ENCODE measurements around the gene SMDT1.
"Not testable (repeated sequence)": the region's sequence is repeated elsewhere in the genome, so short reads cannot be mapped to it uniquely, and the experiment has no call there.

DNA sequence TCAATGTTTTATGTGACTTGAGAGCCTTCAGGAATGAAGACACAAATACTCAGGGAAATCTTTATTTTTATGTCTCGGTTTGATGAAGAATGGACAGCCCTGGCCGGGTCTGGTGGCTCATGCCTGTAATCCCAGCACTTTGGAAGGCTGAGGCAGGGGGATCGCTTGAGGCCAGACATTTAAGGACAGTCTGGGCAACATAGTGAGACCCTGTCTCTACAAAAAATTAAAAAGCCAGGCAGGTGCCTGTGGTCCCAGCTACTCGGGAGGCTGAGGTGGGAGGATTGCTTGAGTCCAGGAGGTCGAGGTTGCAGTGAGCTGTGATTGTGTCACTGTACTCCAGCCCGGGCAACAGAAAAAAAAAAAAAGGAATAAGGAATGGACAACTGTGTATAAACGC is 8.0 kb upstream of the SMDT1 start:
- not testable (repeated sequence) for TF ChIP-seq PHF8 (IDR thresholded peaks at IDR 0.05; ENCODE audit: borderline replicate concordance, low read depth); CHD2 (IDR thresholded peaks at IDR 0.05; ENCODE audit: low read length, partially characterized antibody); HDAC2 (IDR thresholded peaks at IDR 0.05); POLR2A (IDR thresholded peaks at IDR 0.05; ENCODE audit: low read length); RFX5 (IDR thresholded peaks at IDR 0.05); RCOR1 (IDR thresholded peaks at IDR 0.05; ENCODE audit: low read depth, low read length); ZNF302 (CRISPR knock-in tag; IDR thresholded peaks at IDR 0.05); POLR2AphosphoS2 (conservative IDR thresholded peaks at IDR 0.05; ENCODE audit: low read length); ZC3H11A (IDR thresholded peaks at IDR 0.05); RNF2 (IDR thresholded peaks at IDR 0.05; ENCODE audit: borderline replicate concordance, low read depth)
- TF ChIP-seq, protein P1, sequence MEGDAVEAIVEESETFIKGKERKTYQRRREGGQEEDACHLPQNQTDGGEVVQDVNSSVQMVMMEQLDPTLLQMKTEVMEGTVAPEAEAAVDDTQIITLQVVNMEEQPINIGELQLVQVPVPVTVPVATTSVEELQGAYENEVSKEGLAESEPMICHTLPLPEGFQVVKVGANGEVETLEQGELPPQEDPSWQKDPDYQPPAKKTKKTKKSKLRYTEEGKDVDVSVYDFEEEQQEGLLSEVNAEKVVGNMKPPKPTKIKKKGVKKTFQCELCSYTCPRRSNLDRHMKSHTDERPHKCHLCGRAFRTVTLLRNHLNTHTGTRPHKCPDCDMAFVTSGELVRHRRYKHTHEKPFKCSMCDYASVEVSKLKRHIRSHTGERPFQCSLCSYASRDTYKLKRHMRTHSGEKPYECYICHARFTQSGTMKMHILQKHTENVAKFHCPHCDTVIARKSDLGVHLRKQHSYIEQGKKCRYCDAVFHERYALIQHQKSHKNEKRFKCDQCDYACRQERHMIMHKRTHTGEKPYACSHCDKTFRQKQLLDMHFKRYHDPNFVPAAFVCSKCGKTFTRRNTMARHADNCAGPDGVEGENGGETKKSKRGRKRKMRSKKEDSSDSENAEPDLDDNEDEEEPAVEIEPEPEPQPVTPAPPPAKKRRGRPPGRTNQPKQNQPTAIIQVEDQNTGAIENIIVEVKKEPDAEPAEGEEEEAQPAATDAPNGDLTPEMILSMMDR (IDR thresholded peaks at IDR 0.05), result not testable (repeated sequence)
- TF ChIP-seq, protein P2, sequence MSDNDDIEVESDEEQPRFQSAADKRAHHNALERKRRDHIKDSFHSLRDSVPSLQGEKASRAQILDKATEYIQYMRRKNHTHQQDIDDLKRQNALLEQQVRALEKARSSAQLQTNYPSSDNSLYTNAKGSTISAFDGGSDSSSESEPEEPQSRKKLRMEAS (IDR thresholded peaks at IDR 0.05), result not testable (repeated sequence)
- TF ChIP-seq, protein P3, sequence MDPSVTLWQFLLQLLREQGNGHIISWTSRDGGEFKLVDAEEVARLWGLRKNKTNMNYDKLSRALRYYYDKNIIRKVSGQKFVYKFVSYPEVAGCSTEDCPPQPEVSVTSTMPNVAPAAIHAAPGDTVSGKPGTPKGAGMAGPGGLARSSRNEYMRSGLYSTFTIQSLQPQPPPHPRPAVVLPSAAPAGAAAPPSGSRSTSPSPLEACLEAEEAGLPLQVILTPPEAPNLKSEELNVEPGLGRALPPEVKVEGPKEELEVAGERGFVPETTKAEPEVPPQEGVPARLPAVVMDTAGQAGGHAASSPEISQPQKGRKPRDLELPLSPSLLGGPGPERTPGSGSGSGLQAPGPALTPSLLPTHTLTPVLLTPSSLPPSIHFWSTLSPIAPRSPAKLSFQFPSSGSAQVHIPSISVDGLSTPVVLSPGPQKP (IDR thresholded peaks at IDR 0.05; ENCODE audit: low read depth, low read length), result not testable (repeated sequence)
- TF ChIP-seq, protein P4, sequence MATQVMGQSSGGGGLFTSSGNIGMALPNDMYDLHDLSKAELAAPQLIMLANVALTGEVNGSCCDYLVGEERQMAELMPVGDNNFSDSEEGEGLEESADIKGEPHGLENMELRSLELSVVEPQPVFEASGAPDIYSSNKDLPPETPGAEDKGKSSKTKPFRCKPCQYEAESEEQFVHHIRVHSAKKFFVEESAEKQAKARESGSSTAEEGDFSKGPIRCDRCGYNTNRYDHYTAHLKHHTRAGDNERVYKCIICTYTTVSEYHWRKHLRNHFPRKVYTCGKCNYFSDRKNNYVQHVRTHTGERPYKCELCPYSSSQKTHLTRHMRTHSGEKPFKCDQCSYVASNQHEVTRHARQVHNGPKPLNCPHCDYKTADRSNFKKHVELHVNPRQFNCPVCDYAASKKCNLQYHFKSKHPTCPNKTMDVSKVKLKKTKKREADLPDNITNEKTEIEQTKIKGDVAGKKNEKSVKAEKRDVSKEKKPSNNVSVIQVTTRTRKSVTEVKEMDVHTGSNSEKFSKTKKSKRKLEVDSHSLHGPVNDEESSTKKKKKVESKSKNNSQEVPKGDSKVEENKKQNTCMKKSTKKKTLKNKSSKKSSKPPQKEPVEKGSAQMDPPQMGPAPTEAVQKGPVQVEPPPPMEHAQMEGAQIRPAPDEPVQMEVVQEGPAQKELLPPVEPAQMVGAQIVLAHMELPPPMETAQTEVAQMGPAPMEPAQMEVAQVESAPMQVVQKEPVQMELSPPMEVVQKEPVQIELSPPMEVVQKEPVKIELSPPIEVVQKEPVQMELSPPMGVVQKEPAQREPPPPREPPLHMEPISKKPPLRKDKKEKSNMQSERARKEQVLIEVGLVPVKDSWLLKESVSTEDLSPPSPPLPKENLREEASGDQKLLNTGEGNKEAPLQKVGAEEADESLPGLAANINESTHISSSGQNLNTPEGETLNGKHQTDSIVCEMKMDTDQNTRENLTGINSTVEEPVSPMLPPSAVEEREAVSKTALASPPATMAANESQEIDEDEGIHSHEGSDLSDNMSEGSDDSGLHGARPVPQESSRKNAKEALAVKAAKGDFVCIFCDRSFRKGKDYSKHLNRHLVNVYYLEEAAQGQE (IDR thresholded peaks at IDR 0.05), result not testable (repeated sequence)
